ENCODE results near the gene ZNF408.
"Not testable (repeated sequence)": the region's sequence is repeated elsewhere in the genome, so short reads cannot be mapped to it uniquely, and the experiment has no call there.

- not testable (repeated sequence) for TF ChIP-seq CTCF, POLR2A (IDR thresholded peaks at IDR 0.05)
Observed at GRCh38 chr11:46670521-46670920, 30.3 kb upstream of the ZNF408 start.
